ENCODE data around the gene PRDM13.

PRDM13 gene

GRCh38 chr6:99602520-99603420 is 3.9 kb upstream of the PRDM13 start:
- H2BK5ac ChIP-seq (ENCODE audit: low read depth, low read length, poor library complexity), result no peak overlapping the region
- H3K79me2 ChIP-seq (ENCODE audit: control insufficient read depth, insufficient read depth, low read length, poor library complexity), result no peaks in the 10 kb centered on the region
- H3K9ac ChIP-seq (ENCODE audit: low read length), result no peak overlapping the region
- peak in 1 of 2 donors; percentile 37 for DNase-seq
- no peaks in the 10 kb centered on the region for H3K79me1 ChIP-seq (ENCODE audit: low read length)
- peaks cover 0 to 7% of the 10 kb centered on the region in 2 experiments for H3K4me1 ChIP-seq (ENCODE audit: control insufficient read depth in 1 of 2, insufficient read depth in 2 of 2, low read length in 2 of 2)
- no peak overlapping the region for H3K14ac ChIP-seq (ENCODE audit: low read length)
- no peak overlapping the region for H3K4ac ChIP-seq (ENCODE audit: low read depth, low read length)
- no peak overlapping the region for H3K23ac ChIP-seq (ENCODE audit: low read length)
- no peak overlapping the region for H3K27ac ChIP-seq (ENCODE audit: low read depth, low read length)
- no peaks in the 10 kb centered on the region for H3K36me3 ChIP-seq (ENCODE audit: control insufficient read depth in 1 of 2, insufficient read depth in 2 of 2, low read length in 2 of 2)
- H2BK120ac ChIP-seq (ENCODE audit: insufficient read depth, low read length, poor library complexity), result no peak overlapping the region
- peaks cover 6% of the 10 kb centered on the region for H3K9me3 ChIP-seq (ENCODE audit: insufficient read depth, low read depth, low read length)
- no peak overlapping the region for H4K12ac ChIP-seq (ENCODE audit: low read depth, low read length)
- H3K27me3 ChIP-seq (ENCODE audit: insufficient read depth, low read length), result peaks cover 66% of the 10 kb centered on the region
- no peak overlapping the region for H4K91ac ChIP-seq (ENCODE audit: low read depth, low read length)
- no CpG with 5 or more reads among the region's 54 CpGs for WGBS (ENCODE audit: extremely low coverage, insufficient coverage, insufficient read length)
- no peak overlapping the region for H2BK12ac ChIP-seq (ENCODE audit: low read length)
- H2AFZ ChIP-seq (ENCODE audit: insufficient read depth, low read length, poor library complexity), result no peak overlapping the region
- H3K4me2 ChIP-seq (ENCODE audit: low read length), result peak overlapping the region; percentile 65
- no peak overlapping the region for H4K8ac ChIP-seq (ENCODE audit: low read depth, low read length)
- H3K4me3 ChIP-seq (ENCODE audit: low read depth, low read length), result no peak overlapping the region
- H2AK5ac ChIP-seq (ENCODE audit: low read length), result no peak overlapping the region
- H3K18ac ChIP-seq (ENCODE audit: low read length), result no peak overlapping the region

- Histone ChIP-seq H3K14ac (ENCODE audit: low read length) (no peak overlapping the region), H4K12ac (ENCODE audit: low read depth, low read length) (no peak overlapping the region), H2BK5ac (ENCODE audit: low read depth, low read length, poor library complexity) (no peak overlapping the region), H3K23ac (ENCODE audit: low read length) (no peak overlapping the region), H3K27ac (ENCODE audit: low read depth, low read length) (no peak overlapping the region), H4K91ac (ENCODE audit: low read depth, low read length) (no peak overlapping the region), H3K9me3 (ENCODE audit: insufficient read depth, low read depth, low read length) (peaks cover 8% of the 10 kb centered on the region), H3K4ac (ENCODE audit: low read depth, low read length) (no peak overlapping the region), H4K8ac (ENCODE audit: low read depth, low read length) (no peak overlapping the region), H3K27me3 (ENCODE audit: insufficient read depth, low read length) (peaks cover 74% of the 10 kb centered on the region), H3K4me3 (ENCODE audit: low read depth, low read length) (no peak overlapping the region), H2AK5ac (ENCODE audit: low read length) (no peak overlapping the region), H3K9ac (ENCODE audit: low read length) (no peak overlapping the region), H3K79me2 (ENCODE audit: control insufficient read depth, insufficient read depth, low read length, poor library complexity) (no peaks in the 10 kb centered on the region), H3K18ac (ENCODE audit: low read length) (no peak overlapping the region), H2AFZ (ENCODE audit: insufficient read depth, low read length, poor library complexity) (no peak overlapping the region), H3K79me1 (ENCODE audit: low read length) (no peaks in the 10 kb centered on the region), H2BK120ac (ENCODE audit: insufficient read depth, low read length, poor library complexity) (no peak overlapping the region), H2BK12ac (ENCODE audit: low read length) (no peak overlapping the region), H3K36me3 (ENCODE audit: control insufficient read depth in 1 of 2, insufficient read depth in 2 of 2, low read length in 2 of 2) (no peaks in the 10 kb centered on the region), H3K4me2 (ENCODE audit: low read length) (peak overlapping the region; percentile 65), H3K4me1 (ENCODE audit: control insufficient read depth in 1 of 2, insufficient read depth in 2 of 2, low read length in 2 of 2) (peaks cover 0 to 7% of the 10 kb centered on the region in 2 experiments)
- DNase-seq, result peak in 1 of 2 donors; percentile 46
- no CpG with 5 or more reads among the region's 55 CpGs for WGBS (ENCODE audit: extremely low coverage, insufficient coverage, insufficient read length)
These were observed 3.0 kb upstream of the PRDM13 start for GRCh38 chr6:99603421-99604165.

GRCh38 chr6:99604166-99605073 is 2.2 kb upstream of the PRDM13 start:
- no CpG with 5 or more reads among the region's 31 CpGs for WGBS (ENCODE audit: extremely low coverage, insufficient coverage, insufficient read length)
- H4K12ac ChIP-seq (ENCODE audit: low read depth, low read length), result no peak overlapping the region

More at GRCh38 chr6:99604166-99605073, 2.2 kb upstream of the PRDM13 start:
- Histone ChIP-seq H3K79me2 (ENCODE audit: control insufficient read depth, insufficient read depth, low read length, poor library complexity) (no peaks in the 10 kb centered on the region), H2BK120ac (ENCODE audit: insufficient read depth, low read length, poor library complexity) (no peak overlapping the region), H3K4me3 (ENCODE audit: low read depth, low read length) (no peak overlapping the region), H3K36me3 (ENCODE audit: control insufficient read depth in 1 of 2, insufficient read depth in 2 of 2, low read length in 2 of 2) (no peaks in the 10 kb centered on the region), H3K9me3 (ENCODE audit: insufficient read depth, low read depth, low read length) (peaks cover 8% of the 10 kb centered on the region), H2AK5ac (ENCODE audit: low read length) (no peak overlapping the region), H3K79me1 (ENCODE audit: low read length) (no peaks in the 10 kb centered on the region), H4K91ac (ENCODE audit: low read depth, low read length) (no peak overlapping the region), H3K27ac (ENCODE audit: low read depth, low read length) (no peak overlapping the region), H3K14ac (ENCODE audit: low read length) (no peak overlapping the region), H3K18ac (ENCODE audit: low read length) (no peak overlapping the region), H2AFZ (ENCODE audit: insufficient read depth, low read length, poor library complexity) (no peak overlapping the region), H3K4ac (ENCODE audit: low read depth, low read length) (no peak overlapping the region), H3K4me1 (ENCODE audit: control insufficient read depth in 1 of 2, insufficient read depth in 2 of 2, low read length in 2 of 2) (peaks cover 0 to 7% of the 10 kb centered on the region in 2 experiments), H3K9ac (ENCODE audit: low read length) (no peak overlapping the region), H2BK5ac (ENCODE audit: low read depth, low read length, poor library complexity) (no peak overlapping the region), H2BK12ac (ENCODE audit: low read length) (no peak overlapping the region), H3K27me3 (ENCODE audit: insufficient read depth, low read length) (peaks cover 82% of the 10 kb centered on the region), H4K8ac (ENCODE audit: low read depth, low read length) (no peak overlapping the region), H3K23ac (ENCODE audit: low read length) (no peak overlapping the region), H3K4me2 (ENCODE audit: low read length) (no peak overlapping the region)
- DNase-seq, result no peak

All from trophoblast cell (in vitro differentiated cells and primary cell).